Adipocyte (in vitro differentiated cells): ENCODE results near the gene CPED1.
A peak's percentile ranks its signal among the peaks of the same experiment; 100 is the strongest.
"Not testable (repeated sequence)": the region's sequence is repeated elsewhere in the genome, so short reads cannot be mapped to it uniquely, and the experiment has no call there.

Experiments used
- DNase-seq: peaks from one replicate; pipeline ENCODE4 v3.0.0-alpha.2; 2015; ENCODE audit warnings: low read depth
- H3K27me3 ChIP-seq: replicated peaks from 2 replicates; pipeline ENCODE4 v1.7.0; 2013; ENCODE audit warnings: mild to moderate bottlenecking, low read length, moderate library complexity; ENCODE audit not compliant: control insufficient read depth, insufficient read depth
- H3K36me3 ChIP-seq: 2 replicates; pipeline ENCODE4 v1.7.0; 2013; ENCODE audit warnings: low read length, mild to moderate bottlenecking, moderate library complexity; ENCODE audit not compliant: control insufficient read depth, insufficient read depth, severe bottlenecking
- H3K4me1 ChIP-seq: 2 replicates; pipeline ENCODE4 v1.7.0; 2013; ENCODE audit warnings: mild to moderate bottlenecking, low read length, moderate library complexity; ENCODE audit not compliant: control insufficient read depth, insufficient read depth
- H3K4me3 ChIP-seq: 2 replicates; pipeline ENCODE4 v1.7.0; 2013; ENCODE audit warnings: mild to moderate bottlenecking, low read length, moderate library complexity
- H3K9ac ChIP-seq: 2 replicates; pipeline ENCODE4 v1.7.0; 2013; ENCODE audit warnings: mild to moderate bottlenecking, low read length, moderate library complexity
- H3K9me3 ChIP-seq: 2 replicates; pipeline ENCODE4 v1.7.0; 2013; ENCODE audit warnings: mild to moderate bottlenecking, low read length, moderate library complexity; ENCODE audit not compliant: control insufficient read depth

CPED1 gene

DNA sequence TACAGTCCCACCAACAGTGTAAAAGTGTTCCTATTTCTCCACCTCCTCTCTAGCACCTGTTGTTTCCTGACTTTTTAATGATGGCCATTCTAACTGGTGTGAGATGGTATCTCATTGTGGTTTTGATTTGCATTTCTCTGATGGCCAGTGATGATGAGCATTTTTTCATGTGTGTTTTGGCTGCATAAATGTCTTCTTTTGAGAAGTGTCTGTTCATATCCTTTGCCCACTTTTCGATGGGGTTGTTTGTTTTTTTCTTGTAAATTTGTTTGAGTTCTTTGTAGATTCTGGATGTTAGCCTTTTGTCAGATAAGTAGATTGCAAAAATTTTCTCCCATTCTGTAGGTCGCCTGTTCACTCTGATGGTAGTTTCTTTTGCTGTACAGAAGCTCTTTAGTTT, 79.2 kb downstream of the CPED1 start:
- not testable (repeated sequence) for H3K9me3 ChIP-seq, H3K36me3 ChIP-seq, H3K4me3 ChIP-seq, H3K27me3 ChIP-seq, DNase-seq, H3K9ac ChIP-seq
- H3K4me1 ChIP-seq: peaks cover 17% of the 10 kb centered on the region

DNA sequence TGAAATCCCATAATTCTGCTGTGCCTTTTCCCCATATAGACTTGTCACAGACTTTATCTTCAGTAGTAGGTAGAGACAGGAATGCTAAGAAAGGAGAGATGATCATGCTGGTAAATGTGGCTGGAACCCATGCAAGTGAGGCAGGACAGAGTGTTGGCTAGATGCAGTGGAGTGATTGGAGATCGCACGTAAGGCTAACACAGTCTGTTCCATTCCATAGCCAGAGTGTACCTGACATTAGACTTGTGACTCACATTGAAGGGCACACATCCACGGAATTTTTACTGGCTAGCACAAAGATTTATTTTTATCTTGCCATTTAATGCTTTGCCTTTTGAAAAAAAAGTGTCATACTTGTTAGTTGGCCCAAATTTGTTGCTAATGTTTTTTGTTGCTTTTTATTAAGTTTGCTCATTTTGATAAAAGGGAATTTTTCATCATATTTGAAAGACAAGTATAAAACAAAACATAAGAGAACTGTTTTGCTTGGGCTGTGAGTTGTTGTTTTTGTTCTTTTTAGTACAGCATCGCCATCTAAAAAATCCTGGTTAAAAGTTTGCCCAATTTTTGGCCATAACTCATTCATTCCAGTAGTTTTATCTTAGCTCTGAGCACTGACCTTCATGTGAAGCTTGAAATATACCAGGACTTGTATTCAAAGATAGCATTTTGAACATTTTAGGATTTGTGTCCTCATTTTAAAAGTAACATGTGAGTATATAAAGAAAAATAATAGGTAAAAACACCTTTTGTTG, 81.0 kb downstream of the CPED1 start:
- DNase-seq: no peak
- Histone ChIP-seq H3K4me1 (peaks cover 33% of the 10 kb centered on the region), H3K36me3 (no peaks in the 10 kb centered on the region), H3K27me3 (no peaks in the 10 kb centered on the region), H3K9ac (peak overlapping the region; percentile 6), H3K4me3 (peak overlapping the region; percentile 18), H3K9me3 (no peaks in the 10 kb centered on the region)

DNA sequence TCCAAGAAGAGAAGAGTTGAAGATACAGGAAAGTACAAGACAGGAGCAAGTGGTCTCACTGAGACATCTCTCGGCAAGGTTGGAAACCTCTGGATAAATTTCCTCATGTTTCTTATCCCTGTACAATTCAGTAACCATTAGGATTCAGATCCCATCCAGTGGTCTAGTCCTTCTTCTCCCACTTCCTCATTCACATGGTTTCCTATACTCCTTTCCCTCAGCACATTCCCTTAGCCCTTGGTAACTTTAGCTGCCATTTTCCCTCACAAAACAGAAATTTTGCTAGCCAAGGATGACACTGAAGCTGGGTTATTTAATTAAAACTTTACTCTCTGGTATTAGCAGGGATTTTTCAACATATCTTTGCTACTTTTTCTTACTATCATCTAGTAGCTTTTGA, 82.6 kb downstream of the CPED1 start:
- Histone ChIP-seq H3K9ac (no peak overlapping the region), H3K4me3 (no peak overlapping the region), H3K36me3 (no peaks in the 10 kb centered on the region), H3K4me1 (peaks cover 38% of the 10 kb centered on the region), H3K27me3 (no peaks in the 10 kb centered on the region), H3K9me3 (no peaks in the 10 kb centered on the region)
- no peak for DNase-seq

DNA sequence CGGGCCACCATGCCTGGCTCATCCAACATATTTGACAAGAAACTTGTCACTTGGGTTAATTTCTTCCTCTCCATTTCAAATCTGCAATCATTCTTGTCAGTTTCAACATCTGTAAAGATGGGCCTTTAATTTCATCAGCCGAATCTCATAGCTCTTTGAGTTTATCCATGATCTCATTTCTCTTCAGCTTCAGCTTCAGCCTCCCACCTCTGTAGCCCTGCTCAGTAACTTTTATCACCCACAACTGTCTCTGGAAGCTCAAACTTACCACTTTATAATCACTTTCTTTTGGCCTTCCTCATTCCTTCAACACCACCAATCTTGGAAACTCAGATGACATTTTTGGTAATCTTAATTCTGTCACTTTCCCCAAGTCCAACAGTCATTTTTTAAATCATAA, 83.2 kb downstream of the CPED1 start:
- H3K27me3 ChIP-seq: no peaks in the 10 kb centered on the region
- H3K4me1 ChIP-seq: peaks cover 43% of the 10 kb centered on the region
- no peaks in the 10 kb centered on the region for H3K9me3 ChIP-seq
- H3K9ac ChIP-seq: no peak overlapping the region
- H3K4me3 ChIP-seq: no peak overlapping the region
- no peak for DNase-seq
- H3K36me3 ChIP-seq: no peaks in the 10 kb centered on the region

DNA sequence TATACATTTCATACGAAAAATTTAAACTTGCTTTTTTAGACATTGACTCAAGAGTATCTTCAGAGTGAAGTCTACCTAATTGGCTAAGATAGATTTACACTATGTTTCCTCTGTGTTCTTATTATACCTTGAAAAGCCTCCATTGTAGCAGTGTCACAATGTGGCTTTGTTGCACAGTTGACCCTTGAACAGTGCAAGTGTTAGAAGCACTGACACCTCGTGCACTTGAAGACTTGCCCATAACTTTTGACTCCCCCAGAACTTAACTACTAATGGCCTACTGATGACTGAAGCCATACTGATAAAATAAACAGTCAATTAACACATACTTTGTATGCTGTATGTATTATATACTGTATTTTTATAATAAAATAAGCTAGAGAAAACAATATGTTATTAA, 84.3 kb downstream of the CPED1 start:
- Histone ChIP-seq H3K27me3 (no peaks in the 10 kb centered on the region), H3K9ac (no peak overlapping the region), H3K36me3 (no peaks in the 10 kb centered on the region), H3K4me3 (no peak overlapping the region), H3K4me1 (peaks cover 50% of the 10 kb centered on the region), H3K9me3 (no peaks in the 10 kb centered on the region)
- no peak for DNase-seq

DNA sequence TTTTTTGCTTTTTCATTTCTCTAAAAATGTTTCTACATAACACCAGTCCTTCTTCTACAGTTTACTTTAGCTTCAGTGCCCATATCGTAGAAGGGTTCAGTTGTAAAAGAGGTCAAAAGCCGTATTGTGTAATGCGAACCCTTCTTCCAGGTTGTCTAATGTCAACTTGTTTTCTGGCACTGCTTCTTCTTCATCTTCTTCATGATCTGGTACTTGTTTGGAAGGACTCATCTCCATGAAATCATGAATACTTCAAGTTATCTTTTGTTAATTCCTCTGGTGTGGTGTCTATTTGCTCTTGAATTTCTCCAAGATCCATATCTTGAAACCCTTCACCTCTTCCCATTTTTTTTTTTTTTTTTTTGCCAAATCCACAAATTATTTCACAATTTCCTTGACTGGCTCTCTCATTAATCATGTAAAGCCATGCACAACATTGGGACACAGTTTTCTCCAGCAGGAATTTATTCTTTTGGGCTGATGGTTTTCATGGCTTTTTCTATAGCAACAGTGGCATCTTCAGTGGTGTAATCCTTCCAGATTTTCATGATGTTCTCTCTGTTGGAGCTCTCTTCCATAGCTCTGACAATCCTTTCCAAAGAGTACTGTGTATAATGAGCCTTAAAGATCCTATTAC, 85.1 kb downstream of the CPED1 start:
- peak overlapping the region; percentile 42 for H3K4me3 ChIP-seq
- no peaks in the 10 kb centered on the region for H3K9me3 ChIP-seq
- H3K36me3 ChIP-seq: no peaks in the 10 kb centered on the region
- no peak for DNase-seq
- H3K4me1 ChIP-seq: peaks cover 50% of the 10 kb centered on the region
- H3K9ac ChIP-seq: no peak overlapping the region
- no peaks in the 10 kb centered on the region for H3K27me3 ChIP-seq

DNA sequence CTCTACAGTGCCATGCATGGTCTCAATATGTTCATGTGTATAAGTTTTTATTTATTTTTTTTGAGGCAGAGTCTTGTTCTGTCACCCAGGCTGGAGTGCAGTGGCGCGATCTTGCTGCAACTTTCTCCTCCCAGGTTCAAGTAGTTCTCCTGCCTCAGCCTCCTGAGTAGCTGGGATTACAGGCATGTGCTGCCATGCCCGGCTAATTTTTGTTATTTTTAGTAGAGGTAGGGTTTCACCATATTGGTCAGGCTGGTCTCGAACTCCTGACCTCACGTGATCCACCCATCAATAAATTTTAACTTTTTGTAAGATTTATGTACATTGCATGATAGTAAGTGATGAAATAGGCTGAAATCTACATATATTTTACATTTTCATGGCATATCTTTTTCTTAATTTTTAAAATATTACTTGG, 86.9 kb downstream of the CPED1 start:
- H3K27me3 ChIP-seq, H3K9me3 ChIP-seq, H3K9ac ChIP-seq, H3K36me3 ChIP-seq, DNase-seq, H3K4me3 ChIP-seq: not testable (repeated sequence)
- peaks cover 45% of the 10 kb centered on the region for H3K4me1 ChIP-seq

DNA sequence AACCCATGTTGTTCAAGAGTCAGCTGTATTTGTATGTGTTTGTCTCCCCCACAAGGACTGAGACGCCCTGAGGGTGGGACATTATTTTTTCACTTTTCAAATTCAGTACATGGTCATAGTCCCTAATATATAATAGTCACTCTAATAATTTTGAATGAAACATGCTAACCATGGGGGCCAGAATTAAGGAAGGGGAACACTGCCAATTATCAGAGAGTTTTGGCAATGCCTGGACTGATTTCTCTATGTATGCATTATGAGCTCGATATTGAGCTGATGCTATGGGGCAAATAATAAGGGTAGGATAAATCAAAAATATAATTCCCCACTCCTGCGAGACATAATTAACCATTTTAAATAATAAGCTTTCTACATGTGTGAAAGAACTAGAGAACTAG, 87.4 kb downstream of the CPED1 start:
- peaks cover 48% of the 10 kb centered on the region for H3K4me1 ChIP-seq
- no peak overlapping the region for H3K4me3 ChIP-seq
- no peaks in the 10 kb centered on the region for H3K36me3 ChIP-seq
- H3K9me3 ChIP-seq: no peaks in the 10 kb centered on the region
- H3K27me3 ChIP-seq: no peaks in the 10 kb centered on the region
- H3K9ac ChIP-seq: no peak overlapping the region
- no peak for DNase-seq

DNA sequence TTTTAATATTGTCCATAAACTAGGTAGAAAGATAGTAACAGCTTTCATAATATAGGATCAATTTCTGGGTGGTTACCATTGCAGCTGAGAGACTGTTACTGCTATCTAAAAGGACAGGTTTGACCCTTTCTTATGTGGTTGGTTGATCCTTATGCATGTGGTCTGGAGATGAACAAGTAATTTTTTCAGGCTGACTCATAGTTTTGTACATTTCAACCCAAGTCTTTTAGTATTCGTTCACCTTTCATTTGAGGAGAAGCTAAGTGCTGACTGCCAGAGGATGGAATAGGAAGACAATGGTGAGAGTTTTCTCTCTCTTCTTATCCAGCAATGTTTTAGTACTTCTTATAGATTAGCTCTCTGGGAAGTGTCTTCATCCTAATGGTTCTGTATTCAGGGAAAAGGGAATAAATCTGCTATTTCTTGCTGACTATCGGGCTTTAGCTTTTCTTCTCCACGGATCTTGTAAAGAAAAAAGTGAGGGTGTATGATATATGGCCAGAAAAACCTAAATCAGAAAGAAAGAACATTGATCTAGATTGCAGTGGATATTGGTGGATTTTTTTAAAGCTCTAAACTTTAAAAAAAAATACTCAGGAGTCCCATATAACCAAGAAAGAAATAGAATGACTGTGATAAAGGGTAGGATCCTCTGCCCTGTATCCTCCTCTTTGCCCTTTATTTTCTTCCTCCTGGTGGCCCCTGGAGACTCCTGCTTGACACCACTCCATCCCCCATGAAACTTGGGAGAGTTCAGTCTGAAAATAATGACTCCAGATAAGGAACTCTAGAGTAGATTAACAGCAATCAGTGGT, 88.0 kb downstream of the CPED1 start:
- H3K27me3 ChIP-seq: no peaks in the 10 kb centered on the region
- peak; percentile 54 for DNase-seq

DNA sequence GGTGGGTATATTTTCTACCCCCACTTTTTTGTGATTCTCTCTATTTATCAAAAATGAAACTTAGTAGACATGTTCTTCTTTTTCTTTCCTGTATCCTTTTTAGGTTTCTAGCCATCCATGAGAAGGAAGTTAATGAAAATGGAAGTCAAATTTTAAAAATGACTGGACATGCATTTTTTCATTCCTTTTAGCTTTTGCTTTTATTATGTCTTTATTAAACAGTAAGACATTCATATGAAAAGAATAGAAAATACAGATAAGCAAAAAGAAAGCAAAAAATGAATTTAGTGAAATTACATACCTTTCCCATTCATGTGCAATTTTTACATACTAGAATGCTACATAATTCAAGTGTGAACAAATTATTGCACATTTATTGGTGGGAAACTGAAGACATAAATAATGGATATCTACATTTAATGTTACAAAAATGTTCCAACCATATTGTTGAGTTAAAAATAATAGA, 88.7 kb downstream of the CPED1 start:
- no peaks in the 10 kb centered on the region for H3K9me3 ChIP-seq
- no peak for DNase-seq
- H3K27me3 ChIP-seq: no peaks in the 10 kb centered on the region
- H3K36me3 ChIP-seq: no peaks in the 10 kb centered on the region
- peak overlapping the region; percentile 51 for H3K4me3 ChIP-seq
- no peak overlapping the region for H3K9ac ChIP-seq
- peaks cover 58% of the 10 kb centered on the region for H3K4me1 ChIP-seq

More for the DNA sequence above, 88.0 kb downstream of the CPED1 start:
- Histone ChIP-seq H3K36me3 (no peaks in the 10 kb centered on the region), H3K9me3 (no peaks in the 10 kb centered on the region), H3K4me3 (peak overlapping the region; percentile 51), H3K9ac (no peak overlapping the region), H3K4me1 (peaks cover 54% of the 10 kb centered on the region)

DNA sequence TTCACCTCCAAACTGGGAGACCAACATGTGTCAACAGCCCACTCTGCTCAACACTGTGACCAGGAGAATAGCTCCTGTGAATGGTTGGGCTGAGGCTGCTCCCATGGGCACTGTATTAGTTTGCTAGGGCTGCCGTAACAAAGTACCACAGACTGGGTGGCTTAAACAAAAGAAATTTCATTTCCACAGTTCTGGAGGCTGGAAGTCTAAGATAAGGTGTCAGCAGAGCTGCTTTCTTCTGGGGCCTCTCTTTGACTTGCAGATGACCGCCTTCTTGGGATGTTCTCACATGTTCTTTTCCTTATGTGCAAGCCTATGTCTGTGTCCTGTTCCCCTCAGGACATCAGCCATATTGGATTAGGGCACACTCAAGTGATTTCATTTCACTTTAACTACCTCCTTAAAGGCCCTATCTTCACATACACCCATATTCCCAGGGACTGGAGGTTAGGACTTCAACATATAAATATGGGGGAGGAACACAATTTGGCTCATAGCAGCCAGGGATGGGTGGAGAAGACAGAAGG, 90.3 kb downstream of the CPED1 start:
- no peaks in the 10 kb centered on the region for H3K27me3 ChIP-seq
- H3K9me3 ChIP-seq: no peaks in the 10 kb centered on the region
- H3K9ac ChIP-seq: no peak overlapping the region
- DNase-seq: no peak
- H3K4me3 ChIP-seq: no peak overlapping the region
- H3K36me3 ChIP-seq: no peaks in the 10 kb centered on the region
- peaks cover 63% of the 10 kb centered on the region for H3K4me1 ChIP-seq
